ENCODE results near the gene PPM1H.

The PPM1H gene

GRCh38 chr12:62802984-62803383 lies 132.0 kb downstream of the PPM1H start:
- in situ Hi-C loops (cut with HindIII; ENCODE audit: low sequenced_read_pairs) = no loop called here

GRCh38 chr12:62802321-62802720 lies 132.6 kb downstream of the PPM1H start:
- in situ Hi-C loops (cut with HindIII; ENCODE audit: low sequenced_read_pairs) = no loop called here

- in situ Hi-C loops (cut with HindIII; ENCODE audit: low sequenced_read_pairs) = no loop called here
Observed at GRCh38 chr12:62801796-62802195, 133.2 kb downstream of the PPM1H start.

GRCh38 chr12:62800707-62801400 lies 134.1 kb downstream of the PPM1H start:
- in situ Hi-C loops (cut with HindIII; ENCODE audit: low sequenced_read_pairs) = no loop called here

- in situ Hi-C loops (cut with HindIII; ENCODE audit: low sequenced_read_pairs) = loop anchor here (5.0 to 10.0 kb wide), 2 partner anchors 215 to 363 kb away; no protein-coding TSS in a partner anchor
Observed at GRCh38 chr12:62799766-62800406, 135.1 kb downstream of the PPM1H start.

- in situ Hi-C loops (cut with HindIII; ENCODE audit: low sequenced_read_pairs) = loop anchor here (5.0 to 10.0 kb wide), 2 partner anchors 214 to 362 kb away; no protein-coding TSS in a partner anchor
Observed at GRCh38 chr12:62799126-62799736, 135.7 kb downstream of the PPM1H start.

- in situ Hi-C loops (cut with HindIII; ENCODE audit: low sequenced_read_pairs) = loop anchor here (10.0 kb wide), 1 partner anchor 209 kb away; no protein-coding TSS in a partner anchor
Observed at GRCh38 chr12:62794218-62794583, 140.7 kb downstream of the PPM1H start.

GRCh38 chr12:62793256-62794217 lies 141.4 kb downstream of the PPM1H start:
- in situ Hi-C loops (cut with HindIII; ENCODE audit: low sequenced_read_pairs) = loop anchor here (10.0 kb wide), 1 partner anchor 209 kb away; no protein-coding TSS in a partner anchor

- in situ Hi-C loops (cut with HindIII; ENCODE audit: low sequenced_read_pairs) = loop anchor here (10.0 kb wide), 1 partner anchor 208 kb away; no protein-coding TSS in a partner anchor
Observed at GRCh38 chr12:62792236-62792870, 142.6 kb downstream of the PPM1H start.

GRCh38 chr12:62789851-62790250 lies 145.1 kb downstream of the PPM1H start:
- in situ Hi-C loops (cut with HindIII; ENCODE audit: low sequenced_read_pairs) = loop anchor here (10.0 kb wide), 1 partner anchor 205 kb away; no protein-coding TSS in a partner anchor

- in situ Hi-C loops (cut with HindIII; ENCODE audit: low sequenced_read_pairs) = no loop called here
Observed at GRCh38 chr12:62787611-62788010, 147.3 kb downstream of the PPM1H start.

- in situ Hi-C loops (cut with HindIII; ENCODE audit: low sequenced_read_pairs) = no loop called here
Observed at GRCh38 chr12:62787023-62787422, 147.9 kb downstream of the PPM1H start.

GRCh38 chr12:62785941-62786559 lies 148.9 kb downstream of the PPM1H start:
- in situ Hi-C loops (cut with HindIII; ENCODE audit: low sequenced_read_pairs) = no loop called here

GRCh38 chr12:62784576-62784975 lies 150.4 kb downstream of the PPM1H start:
- in situ Hi-C loops (cut with HindIII; ENCODE audit: low sequenced_read_pairs) = loop anchor here (5.0 kb wide), 1 partner anchor 87 kb away; no protein-coding TSS in a partner anchor

GRCh38 chr12:62783881-62784280 lies 151.1 kb downstream of the PPM1H start:
- in situ Hi-C loops (cut with HindIII; ENCODE audit: low sequenced_read_pairs) = loop anchor here (5.0 kb wide), 1 partner anchor 87 kb away; no protein-coding TSS in a partner anchor

- in situ Hi-C loops (cut with HindIII; ENCODE audit: low sequenced_read_pairs) = loop anchor here (5.0 kb wide), 1 partner anchor 84 kb away; no protein-coding TSS in a partner anchor
Observed at GRCh38 chr12:62781136-62781880, 153.6 kb downstream of the PPM1H start.

- in situ Hi-C loops (cut with HindIII; ENCODE audit: low sequenced_read_pairs) = no loop called here
Observed at GRCh38 chr12:62779488-62779887, 155.5 kb downstream of the PPM1H start.

- in situ Hi-C loops (cut with HindIII; ENCODE audit: low sequenced_read_pairs) = no loop called here
Observed at GRCh38 chr12:62778187-62778586, 156.8 kb downstream of the PPM1H start.

GRCh38 chr12:62776997-62777396 lies 158.0 kb downstream of the PPM1H start:
- in situ Hi-C loops (cut with HindIII; ENCODE audit: low sequenced_read_pairs) = no loop called here
